GM12891 (cell line): ENCODE measurements around the gene CYBA.

Experiments used
- DNase-seq: peaks from one replicate; pipeline ENCODE4 v3.0.0; 2011; ENCODE audit warnings: low spot score; ENCODE audit not compliant: insufficient read length
- FAIRE-seq: peaks from 2 replicates; lab custom pipeline; 2011; peaks lifted over from hg19 to GRCh38; lab: Jason Lieb, UNC
- PAX5 ChIP-seq: IDR thresholded peaks from 2 replicates; pipeline ENCODE4 v1.6.1; 2011; ENCODE audit warnings: low read length, moderate library complexity, mild to moderate bottlenecking; ENCODE audit not compliant: insufficient read depth, severe bottlenecking
- POLR2A ChIP-seq: IDR thresholded peaks from 2 replicates; pipeline ENCODE4 v1.6.1; 2011; ENCODE audit warnings: low read depth, low read length, control low read depth
- POLR2AphosphoS5 ChIP-seq: IDR thresholded peaks from 2 replicates; pipeline ENCODE4 v1.6.1; 2011; ENCODE audit warnings: low read depth, low read length, control low read depth
- POU2F2 ChIP-seq: IDR thresholded peaks from 2 replicates; pipeline ENCODE4 v1.6.1; 2011; ENCODE audit warnings: low read depth, mild to moderate bottlenecking, control low read depth, low read length, moderate library complexity
- SPI1 ChIP-seq: IDR thresholded peaks from 2 replicates; pipeline ENCODE4 v1.6.1; 2011; ENCODE audit warnings: low read depth, low read length, control low read depth
- TAF1 ChIP-seq: IDR thresholded peaks from 2 replicates; pipeline ENCODE4 v1.6.1; 2011; ENCODE audit warnings: low read depth, low read length, control low read depth

The CYBA gene

GRCh38 chr16:88654363-88655052 is 3.7 kb upstream of the CYBA start:
- DNase-seq = no peak
- FAIRE-seq = no peak
- TF ChIP-seq POLR2A (no peak), PAX5 (no peak), TAF1 (no peak), POU2F2 (no peak), SPI1 (no peak), POLR2AphosphoS5 (no peak)

GRCh38 chr16:88653596-88654362 is 2.9 kb upstream of the CYBA start:
- TF ChIP-seq TAF1 (no peak), POU2F2 (no peak), PAX5 (no peak), SPI1 (no peak), POLR2AphosphoS5 (no peak), POLR2A (no peak)
- DNase-seq (no peak), FAIRE-seq (no peak)

- FAIRE-seq = no peak
- TF ChIP-seq PAX5 = no peak
- no peak for TF ChIP-seq TAF1
- TF ChIP-seq POLR2AphosphoS5 = no peak
- no peak for TF ChIP-seq POU2F2
- no peak for TF ChIP-seq SPI1
- TF ChIP-seq POLR2A = no peak
- no peak for DNase-seq
Observed at GRCh38 chr16:88653101-88653500, 2.2 kb upstream of the CYBA start.

GRCh38 chr16:88652762-88653063 is 1.9 kb upstream of the CYBA start:
- no peak for DNase-seq
- no peak for TF ChIP-seq POLR2A
- no peak for TF ChIP-seq SPI1
- TF ChIP-seq POLR2AphosphoS5 = no peak
- TF ChIP-seq PAX5 = no peak
- TF ChIP-seq POU2F2 = no peak
- TF ChIP-seq TAF1 = no peak
- FAIRE-seq = no peak

DNA sequence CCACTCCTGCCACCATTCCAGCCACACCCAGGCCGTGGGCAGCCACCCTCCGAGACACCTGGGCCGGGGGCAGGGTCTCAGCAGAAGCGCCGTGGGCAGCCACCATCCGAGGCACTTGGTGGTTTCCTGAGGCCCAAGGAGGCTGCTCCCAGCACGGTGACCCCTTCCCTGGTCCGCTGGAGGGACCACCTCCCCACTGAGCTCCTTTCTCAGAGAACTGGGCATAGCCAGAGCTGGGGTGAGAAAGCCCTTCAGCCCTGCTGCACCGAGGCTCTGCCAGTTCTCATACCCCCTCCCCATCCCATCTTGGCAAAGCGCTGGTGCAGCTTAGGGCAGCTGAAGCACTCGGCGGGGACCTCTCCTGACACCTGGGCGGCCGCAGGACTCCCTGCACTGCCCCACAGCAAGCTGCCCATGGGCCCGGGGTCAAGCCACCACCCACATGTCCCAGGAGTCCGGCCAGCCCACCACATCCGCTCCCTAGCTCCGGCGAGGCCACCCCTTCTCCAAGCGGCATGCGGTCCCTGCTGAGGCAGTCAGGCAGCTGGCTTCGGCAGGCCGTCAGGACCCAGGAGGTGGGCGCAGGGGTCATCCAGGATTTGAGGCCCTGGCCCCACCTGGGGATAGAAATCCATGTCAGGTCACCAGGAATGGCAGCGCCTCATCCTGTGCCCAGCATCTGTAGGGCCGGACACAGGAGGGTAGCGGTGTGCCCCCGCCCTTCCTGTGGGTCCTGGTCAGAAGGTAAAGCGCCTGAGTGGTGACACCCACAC is 1.3 kb upstream of the CYBA start:
- TF ChIP-seq POLR2A (no peak), POU2F2 (0 out of 2 replicates have a peak, but pooled peaks have one; percentile 0)
- FAIRE-seq (no peak), DNase-seq (no peak)

GRCh38 chr16:88651276-88651988 is 579 bp upstream of the CYBA start:
- TF ChIP-seq SPI1 = peak; percentile 22; the same call in 1 of the 2 replicates
- peak; percentile 97 for TF ChIP-seq PAX5
- 0 out of 2 replicates have a peak, but pooled peaks have one; percentile 11 for TF ChIP-seq TAF1
- TF ChIP-seq POLR2A = peak; percentile 70
- TF ChIP-seq POU2F2 = peak; percentile 66; the same call in 1 of the 2 replicates
- peak; percentile 53; the same call in 1 of the 2 replicates for TF ChIP-seq POLR2AphosphoS5
- DNase-seq (peak; percentile 99), FAIRE-seq (peak; percentile 99)

DNA sequence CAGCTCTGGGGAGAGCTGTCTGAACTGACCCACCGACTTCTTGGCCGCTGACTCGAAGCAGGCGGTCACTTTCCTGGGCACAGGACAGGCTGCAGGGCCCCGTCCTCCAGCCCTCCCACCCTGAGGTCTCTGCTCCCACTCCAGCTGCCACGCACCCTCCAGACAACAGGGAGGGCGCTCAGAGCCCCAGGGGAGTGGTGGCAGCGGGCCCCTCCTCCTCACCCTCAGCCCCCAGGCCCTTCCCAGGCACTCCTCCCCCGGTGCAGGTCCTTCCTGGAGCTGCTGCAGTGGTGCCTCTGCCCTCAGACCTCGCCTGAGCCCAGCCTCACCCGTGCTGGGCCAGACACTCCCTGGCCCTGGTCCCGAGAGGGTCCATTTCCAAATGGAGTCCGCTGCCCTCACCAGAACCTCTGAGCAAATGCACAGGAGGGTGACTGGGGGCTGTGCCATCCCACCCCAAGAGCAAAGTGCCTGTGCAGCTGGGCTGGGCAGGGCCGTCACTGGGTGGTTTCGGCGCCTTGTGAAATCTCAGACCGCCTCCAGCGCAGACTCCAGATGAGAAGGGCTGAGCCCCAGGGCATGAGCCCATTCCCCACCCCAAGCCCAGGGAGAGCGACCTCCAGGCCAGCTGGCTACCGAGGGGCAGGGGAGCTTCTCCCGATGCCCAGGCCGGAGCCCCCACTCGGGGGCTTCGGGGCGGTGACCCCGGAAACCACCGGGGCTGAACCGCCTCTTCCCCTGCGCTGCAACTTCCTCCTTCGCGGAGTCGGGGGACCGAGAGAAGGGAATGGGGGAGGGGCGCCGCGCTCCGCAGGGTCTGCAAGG is 717 bp downstream of the CYBA start:
- no peak for FAIRE-seq
- TF ChIP-seq TAF1 (no peak), PAX5 (peak; percentile 81), POLR2AphosphoS5 (0 out of 2 replicates have a peak, but pooled peaks have one; percentile 21)
- DNase-seq = peak; percentile 78

DNA sequence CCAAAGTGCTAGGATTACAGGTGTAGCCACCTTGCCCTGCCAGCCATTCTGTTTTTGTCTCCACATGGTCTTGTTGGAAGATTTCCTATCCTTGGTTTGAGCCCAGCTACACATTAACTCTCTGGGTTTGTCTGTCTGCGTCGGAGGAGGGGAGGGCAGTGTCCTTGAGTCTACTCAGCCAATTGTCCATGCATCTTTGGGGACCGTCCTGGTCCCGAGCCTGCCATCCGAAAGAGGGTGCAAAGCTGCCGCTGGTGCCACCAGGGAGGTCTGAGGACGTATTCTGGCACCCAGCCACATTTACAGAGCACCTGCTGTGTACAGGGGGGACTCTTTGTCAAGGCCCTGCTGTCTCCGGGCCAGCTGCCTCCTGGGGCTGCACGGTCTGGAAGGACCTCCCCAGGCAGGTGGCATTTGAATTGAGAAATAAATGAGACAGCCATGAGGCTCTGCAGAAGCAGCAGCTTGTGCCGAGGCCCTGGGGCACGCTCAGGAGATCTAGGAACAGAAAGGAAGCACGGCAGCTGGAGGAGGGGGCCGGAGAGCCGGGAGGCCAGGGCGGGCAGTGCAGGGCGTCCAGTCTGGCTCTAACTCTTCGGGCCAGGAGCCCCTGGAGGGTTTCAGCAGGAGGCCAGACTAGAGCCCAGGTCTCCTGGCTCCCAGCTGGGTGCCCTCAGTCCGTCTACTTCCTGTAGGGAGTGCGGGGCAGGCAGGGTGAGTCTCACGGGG is 1.5 kb downstream of the CYBA start:
- DNase-seq = no peak
- no peak for TF ChIP-seq TAF1
- no peak for TF ChIP-seq PAX5
- no peak for TF ChIP-seq SPI1
- no peak for TF ChIP-seq POLR2AphosphoS5
- TF ChIP-seq POLR2A = no peak; the same call in 1 of the 2 replicates
- no peak for TF ChIP-seq POU2F2
- no peak for FAIRE-seq
